GM12891 (cell line): ENCODE measurements around the gene CYTH1.

Experiments used
- POLR2A ChIP-seq: IDR thresholded peaks from 2 replicates; pipeline ENCODE4 v1.6.1; 2011; ENCODE audit warnings: low read depth, low read length, control low read depth
- SPI1 ChIP-seq: IDR thresholded peaks from 2 replicates; pipeline ENCODE4 v1.6.1; 2011; ENCODE audit warnings: low read depth, low read length, control low read depth
- TAF1 ChIP-seq: IDR thresholded peaks from 2 replicates; pipeline ENCODE4 v1.6.1; 2011; ENCODE audit warnings: low read depth, low read length, control low read depth

- TF ChIP-seq POLR2A (no peak), SPI1 (no peak), TAF1 (no peak)
Observed at GRCh38 chr17:78655251-78655940, 126.7 kb downstream of the CYTH1 start.
